HepG2 (cell line): ENCODE results near the gene MFNG. TPM values are rescaled to one million over a fixed set of nuclear protein-coding genes. Genes with fewer than 3 reads are reported as not detected.

Experiments used
- AKAP8 ChIP-seq: sonication (generic); formaldehyde crosslinking; IDR thresholded peaks from 2 replicates; pipeline ENCODE4 v1.5.1; 2020; ENCODE audit warnings: mild to moderate bottlenecking, missing genetic modification reagents
- ARNTL ChIP-seq: sonication (generic); formaldehyde crosslinking; IDR thresholded peaks from 2 replicates; pipeline ENCODE4 v1.4.0; 2020; ENCODE audit warnings: mild to moderate bottlenecking, missing genetic modification reagents
- GLI4 ChIP-seq: sonication (generic); formaldehyde crosslinking; IDR thresholded peaks from 2 replicates; pipeline ENCODE4 v1.5.1; 2020; ENCODE audit warnings: missing genetic modification reagents, mild to moderate bottlenecking, moderate library complexity, borderline replicate concordance
- HHEX ChIP-seq: IDR thresholded peaks from 2 replicates; pipeline ENCODE4 v1.6.1; 2016; ENCODE audit warnings: control low read depth
- HNF4A ChIP-seq: sonication (generic); formaldehyde crosslinking; IDR thresholded peaks from 2 replicates; pipeline ENCODE4 v1.4.0; 2020; ENCODE audit warnings: missing genetic modification reagents
- MBD4 ChIP-seq: IDR thresholded peaks from 2 replicates; pipeline ENCODE4 v1.6.1; 2012; ENCODE audit warnings: low read length, inconsistent platforms, borderline replicate concordance
- NFKBIZ ChIP-seq: IDR thresholded peaks from 2 replicates; pipeline ENCODE4 v1.6.1; 2018; ENCODE audit warnings: missing genetic modification reagents, missing compliant biosample characterization
- PHF8 ChIP-seq: sonication (generic); formaldehyde crosslinking; IDR thresholded peaks from 2 replicates; pipeline ENCODE4 v1.5.0; 2020; ENCODE audit warnings: missing genetic modification reagents
- SMARCE1 ChIP-seq: fragments of 450-650 bp; IDR thresholded peaks from 2 replicates; pipeline ENCODE4 v1.6.1; 2017; ENCODE audit warnings: borderline replicate concordance
- SNAPC2 ChIP-seq: sonication (generic); formaldehyde crosslinking; IDR thresholded peaks from 2 replicates; pipeline ENCODE4 v1.8.1; 2022; ENCODE audit warnings: mild to moderate bottlenecking, missing genetic modification reagents
- SP1 ChIP-seq, 2 experiments: fragments of 450-650 bp in 1 of 2; sonication (generic) in 1 of 2; formaldehyde crosslinking in 1 of 2; IDR thresholded peaks; 2 replicates each; pipeline versions ENCODE4 v1.4.0 to v1.6.1; 2016 to 2020; ENCODE audit warnings: missing genetic modification reagents in 1 of 2
- TBX2 ChIP-seq: sonication (generic); formaldehyde crosslinking; IDR thresholded peaks from 2 replicates; pipeline ENCODE4 v1.5.0; 2020; ENCODE audit warnings: missing genetic modification reagents, mild to moderate bottlenecking, borderline replicate concordance
- ZMYM4 ChIP-seq: sonication (generic); formaldehyde crosslinking; IDR thresholded peaks from 2 replicates; pipeline ENCODE4 v1.8.1; 2023; ENCODE audit warnings: mild to moderate bottlenecking, missing genetic modification reagents
- ZNF430 ChIP-seq: sonication (generic); formaldehyde crosslinking; IDR thresholded peaks from 2 replicates; pipeline ENCODE4 v1.9.0; 2021; ENCODE audit warnings: mild to moderate bottlenecking, missing genetic modification reagents
- ZNF468 ChIP-seq: sonication (generic); formaldehyde crosslinking; IDR thresholded peaks from 2 replicates; pipeline ENCODE4 v1.8.0; 2022; ENCODE audit warnings: mild to moderate bottlenecking, moderate library complexity, missing genetic modification reagents
- ZNF510 ChIP-seq: sonication (generic); formaldehyde crosslinking; IDR thresholded peaks from 2 replicates; pipeline ENCODE4 v1.4.0; 2020; ENCODE audit warnings: low read depth, mild to moderate bottlenecking, missing genetic modification reagents
- ZNF558 ChIP-seq: sonication (generic); formaldehyde crosslinking; IDR thresholded peaks from 2 replicates; pipeline ENCODE4 v1.9.0; 2022; ENCODE audit warnings: mild to moderate bottlenecking, missing genetic modification reagents, borderline replicate concordance
- ZNF607 ChIP-seq: sonication (generic); formaldehyde crosslinking; IDR thresholded peaks from 2 replicates; pipeline ENCODE4 v1.5.1; 2020; ENCODE audit warnings: missing genetic modification reagents, mild to moderate bottlenecking, borderline replicate concordance
- ZNF703 ChIP-seq: sonication (generic); formaldehyde crosslinking; IDR thresholded peaks from 2 replicates; pipeline ENCODE4 v1.5.1; 2020; ENCODE audit warnings: missing genetic modification reagents, mild to moderate bottlenecking, moderate library complexity, borderline replicate concordance
- ZNF780A ChIP-seq: sonication (generic); formaldehyde crosslinking; IDR thresholded peaks from 2 replicates; pipeline ENCODE4 v1.8.0; 2022; ENCODE audit warnings: mild to moderate bottlenecking, missing genetic modification reagents, moderate library complexity
- polyA plus RNA-seq, 8 experiments: library from polyadenylated mRNA; depleted of rRNA in 3 of 8; stranded (reverse) in 7 of 8; unstranded in 1 of 8; fragments of >200 nt; fragmentation: Illumina TruSeq in 4 of 8; extraction: Trizol in 4 of 8; gene quantifications; 2 replicates each; pipeline versions ENCODE4 v1.2.1 to v1.2.3, GENCODE V29; 2011 to 2016; ENCODE audit warnings: low read depth in 4 of 8, missing spikeins in 1 of 8, mixed read lengths in 1 of 8; ENCODE audit not compliant: insufficient read depth in 1 of 8
- total RNA-seq, 5 experiments: library from RNA; depleted of rRNA; stranded (reverse); fragments of >200 nt; fragmentation: Illumina TruSeq; extraction: Trizol; gene quantifications; 2 replicates each; pipeline ENCODE4 v1.2.3, GENCODE V29; 2016; ENCODE audit warnings: low read depth in 1 of 5
- TF ChIP-seq, protein P1 (sequence below): sonication (generic); formaldehyde crosslinking; IDR thresholded peaks from 2 replicates; pipeline ENCODE4 v1.4.0; 2020; ENCODE audit warnings: missing genetic modification reagents
- TF ChIP-seq, protein P2 (sequence below): sonication (generic); formaldehyde crosslinking; IDR thresholded peaks from 2 replicates; pipeline ENCODE4 v1.4.0; 2020; ENCODE audit warnings: missing genetic modification reagents
- TF ChIP-seq, protein P3 (sequence below): sonication (generic); formaldehyde crosslinking; IDR thresholded peaks from 2 replicates; pipeline ENCODE4 v1.9.0; 2022; ENCODE audit warnings: low read depth, missing genetic modification reagents

The MFNG gene
- total and polyA plus RNA-seq, 2 of the 13 experiments (the other 11 are each of a cell fraction or from before 2014, with no cell fraction given), result 1.0 to 11.7 TPM

DNA sequence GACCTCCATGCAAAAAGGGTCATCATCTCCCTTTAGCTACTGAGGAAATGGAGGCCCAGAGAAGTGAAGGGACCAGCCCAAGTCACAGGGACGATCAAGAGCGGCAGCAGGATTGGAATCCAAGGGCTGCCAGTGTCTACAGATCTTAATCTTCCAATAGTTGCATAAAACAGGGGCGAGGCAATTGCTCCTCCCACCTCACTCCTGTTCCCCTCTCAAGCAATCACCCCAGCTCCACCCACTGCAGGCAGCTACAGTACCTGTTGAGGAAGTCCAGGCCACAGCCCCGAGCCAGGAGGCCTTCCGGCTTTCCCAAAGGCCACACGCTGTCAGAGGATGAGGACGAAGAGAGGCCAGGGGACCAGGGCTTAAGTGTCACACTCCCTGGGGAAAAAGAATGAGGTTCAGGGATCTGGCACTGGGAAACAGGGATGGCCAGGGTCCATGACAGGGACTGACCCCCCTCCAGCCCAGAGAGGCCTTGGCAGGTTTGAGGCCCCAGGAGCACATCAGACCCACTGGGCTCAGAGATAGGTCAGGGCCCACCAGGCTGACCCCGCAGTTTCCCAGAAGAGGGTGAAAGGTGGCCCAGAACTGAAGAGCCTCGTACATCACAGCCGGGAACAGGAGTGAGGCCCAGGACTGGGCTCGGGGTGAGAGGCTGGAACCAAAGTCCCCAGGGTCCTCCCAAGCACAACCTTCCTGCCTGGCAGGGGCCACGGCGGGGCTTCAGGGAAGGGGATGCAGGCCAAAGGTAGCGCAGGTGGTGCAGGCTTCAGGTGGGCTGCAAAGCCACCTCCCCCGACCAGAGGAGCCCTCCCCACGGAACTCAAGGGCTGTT, 16.4 kb upstream of the MFNG start (continued):
- TF ChIP-seq SNAPC2 (no peak), NFKBIZ (no peak), ZNF703 (CRISPR knock-in tag) (peak; percentile 7; the same call in 1 of the 2 replicates), ZNF510 (CRISPR knock-in tag) (peak; percentile 20; the same call in 1 of the 2 replicates), AKAP8 (peak; percentile 64; the same call in 1 of the 2 replicates), ZNF468 (CRISPR knock-in tag) (0 out of 2 replicates have a peak, but pooled peaks have one; percentile 0), HNF4A (CRISPR knock-in tag) (peak; percentile 3; the same call in 1 of the 2 replicates), ZNF430 (CRISPR knock-in tag) (peak; percentile 36), ZNF558 (CRISPR knock-in tag) (0 out of 2 replicates have a peak, but pooled peaks have one; percentile 1), SP1 (IDR thresholded peaks at IDR 0.05) (no peak), SP1 (CRISPR knock-in tag; IDR thresholded peaks at IDR 0.05) (no peak), TBX2 (no peak), ZNF607 (CRISPR knock-in tag) (no peak), MBD4 (no peak), ZMYM4 (no peak), SMARCE1 (no peak), ARNTL (CRISPR knock-in tag) (no peak), GLI4 (CRISPR knock-in tag) (no peak), PHF8 (CRISPR knock-in tag) (0 out of 2 replicates have a peak, but pooled peaks have one; percentile 1), ZNF780A (CRISPR knock-in tag) (no peak), HHEX (CRISPR knock-in tag) (no peak)
- TF ChIP-seq, protein P1, sequence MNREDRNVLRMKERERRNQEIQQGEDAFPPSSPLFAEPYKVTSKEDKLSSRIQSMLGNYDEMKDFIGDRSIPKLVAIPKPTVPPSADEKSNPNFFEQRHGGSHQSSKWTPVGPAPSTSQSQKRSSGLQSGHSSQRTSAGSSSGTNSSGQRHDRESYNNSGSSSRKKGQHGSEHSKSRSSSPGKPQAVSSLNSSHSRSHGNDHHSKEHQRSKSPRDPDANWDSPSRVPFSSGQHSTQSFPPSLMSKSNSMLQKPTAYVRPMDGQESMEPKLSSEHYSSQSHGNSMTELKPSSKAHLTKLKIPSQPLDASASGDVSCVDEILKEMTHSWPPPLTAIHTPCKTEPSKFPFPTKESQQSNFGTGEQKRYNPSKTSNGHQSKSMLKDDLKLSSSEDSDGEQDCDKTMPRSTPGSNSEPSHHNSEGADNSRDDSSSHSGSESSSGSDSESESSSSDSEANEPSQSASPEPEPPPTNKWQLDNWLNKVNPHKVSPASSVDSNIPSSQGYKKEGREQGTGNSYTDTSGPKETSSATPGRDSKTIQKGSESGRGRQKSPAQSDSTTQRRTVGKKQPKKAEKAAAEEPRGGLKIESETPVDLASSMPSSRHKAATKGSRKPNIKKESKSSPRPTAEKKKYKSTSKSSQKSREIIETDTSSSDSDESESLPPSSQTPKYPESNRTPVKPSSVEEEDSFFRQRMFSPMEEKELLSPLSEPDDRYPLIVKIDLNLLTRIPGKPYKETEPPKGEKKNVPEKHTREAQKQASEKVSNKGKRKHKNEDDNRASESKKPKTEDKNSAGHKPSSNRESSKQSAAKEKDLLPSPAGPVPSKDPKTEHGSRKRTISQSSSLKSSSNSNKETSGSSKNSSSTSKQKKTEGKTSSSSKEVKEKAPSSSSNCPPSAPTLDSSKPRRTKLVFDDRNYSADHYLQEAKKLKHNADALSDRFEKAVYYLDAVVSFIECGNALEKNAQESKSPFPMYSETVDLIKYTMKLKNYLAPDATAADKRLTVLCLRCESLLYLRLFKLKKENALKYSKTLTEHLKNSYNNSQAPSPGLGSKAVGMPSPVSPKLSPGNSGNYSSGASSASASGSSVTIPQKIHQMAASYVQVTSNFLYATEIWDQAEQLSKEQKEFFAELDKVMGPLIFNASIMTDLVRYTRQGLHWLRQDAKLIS (CRISPR knock-in tag), result no peak
- TF ChIP-seq, protein P2, sequence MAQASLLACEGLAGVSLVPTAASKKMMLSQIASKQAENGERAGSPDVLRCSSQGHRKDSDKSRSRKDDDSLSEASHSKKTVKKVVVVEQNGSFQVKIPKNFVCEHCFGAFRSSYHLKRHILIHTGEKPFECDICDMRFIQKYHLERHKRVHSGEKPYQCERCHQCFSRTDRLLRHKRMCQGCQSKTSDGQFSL (CRISPR knock-in tag), result 0 out of 2 replicates have a peak, but pooled peaks have one; percentile 37
- TF ChIP-seq, protein P3, sequence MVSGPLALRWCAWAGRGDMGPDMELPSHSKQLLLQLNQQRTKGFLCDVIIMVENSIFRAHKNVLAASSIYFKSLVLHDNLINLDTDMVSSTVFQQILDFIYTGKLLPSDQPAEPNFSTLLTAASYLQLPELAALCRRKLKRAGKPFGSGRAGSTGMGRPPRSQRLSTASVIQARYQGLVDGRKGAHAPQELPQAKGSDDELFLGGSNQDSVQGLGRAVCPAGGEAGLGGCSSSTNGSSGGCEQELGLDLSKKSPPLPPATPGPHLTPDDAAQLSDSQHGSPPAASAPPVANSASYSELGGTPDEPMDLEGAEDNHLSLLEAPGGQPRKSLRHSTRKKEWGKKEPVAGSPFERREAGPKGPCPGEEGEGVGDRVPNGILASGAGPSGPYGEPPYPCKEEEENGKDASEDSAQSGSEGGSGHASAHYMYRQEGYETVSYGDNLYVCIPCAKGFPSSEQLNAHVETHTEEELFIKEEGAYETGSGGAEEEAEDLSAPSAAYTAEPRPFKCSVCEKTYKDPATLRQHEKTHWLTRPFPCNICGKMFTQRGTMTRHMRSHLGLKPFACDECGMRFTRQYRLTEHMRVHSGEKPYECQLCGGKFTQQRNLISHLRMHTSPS (CRISPR knock-in tag), result no peak
